IgD-negative memory B cell (primary cell): ENCODE measurements around the gene ARL6IP1. TPM values are rescaled to one million over a fixed set of nuclear protein-coding genes. Genes with fewer than 3 reads are reported as not detected.
"Not testable (repeated sequence)": the region's sequence is repeated elsewhere in the genome, so short reads cannot be mapped to it uniquely, and the experiment has no call there.

Experiments
- H3K27ac Mint-ChIP-seq, 3 donors: one replicate each; pipeline ENCODE4 v1.8.0; 2020 to 2022; ENCODE audit warnings: mild to moderate bottlenecking in 3 of 3, mixed read lengths in 3 of 3, moderate library complexity in 1 of 3
- H3K27me3 Mint-ChIP-seq: one replicate; pipeline ENCODE4 v1.8.0; 2021; ENCODE audit warnings: mixed read lengths
- H3K36me3 Mint-ChIP-seq: one replicate; pipeline ENCODE4 v1.8.0; 2020; ENCODE audit warnings: mild to moderate bottlenecking, mixed read lengths
- H3K4me1 Mint-ChIP-seq, 3 donors: one replicate each; pipeline ENCODE4 v1.8.0; 2020 to 2022; ENCODE audit warnings: mixed read lengths in 3 of 3, mild to moderate bottlenecking in 1 of 3
- H3K4me3 Mint-ChIP-seq, 4 donors: one replicate each; pipeline ENCODE4 v1.8.0; 2020 to 2022; ENCODE audit warnings: mild to moderate bottlenecking in 4 of 4, mixed read lengths in 4 of 4, moderate library complexity in 3 of 4
- H3K9me3 Mint-ChIP-seq, 3 donors: one replicate each; pipeline ENCODE4 v1.8.0; 2020 to 2021; ENCODE audit warnings: mixed read lengths in 3 of 3, mild to moderate bottlenecking in 1 of 3
- polyA plus RNA-seq: library from polyadenylated mRNA; unstranded; fragments of 300-500 nt; fragmentation: Illumina TruSeq; gene quantifications from one replicate; pipeline ENCODE4 v1.2.3, GENCODE V29; 2021

Gene ARL6IP1
- polyA plus RNA-seq, 1 donor from 2014 or later = 142 TPM

DNA sequence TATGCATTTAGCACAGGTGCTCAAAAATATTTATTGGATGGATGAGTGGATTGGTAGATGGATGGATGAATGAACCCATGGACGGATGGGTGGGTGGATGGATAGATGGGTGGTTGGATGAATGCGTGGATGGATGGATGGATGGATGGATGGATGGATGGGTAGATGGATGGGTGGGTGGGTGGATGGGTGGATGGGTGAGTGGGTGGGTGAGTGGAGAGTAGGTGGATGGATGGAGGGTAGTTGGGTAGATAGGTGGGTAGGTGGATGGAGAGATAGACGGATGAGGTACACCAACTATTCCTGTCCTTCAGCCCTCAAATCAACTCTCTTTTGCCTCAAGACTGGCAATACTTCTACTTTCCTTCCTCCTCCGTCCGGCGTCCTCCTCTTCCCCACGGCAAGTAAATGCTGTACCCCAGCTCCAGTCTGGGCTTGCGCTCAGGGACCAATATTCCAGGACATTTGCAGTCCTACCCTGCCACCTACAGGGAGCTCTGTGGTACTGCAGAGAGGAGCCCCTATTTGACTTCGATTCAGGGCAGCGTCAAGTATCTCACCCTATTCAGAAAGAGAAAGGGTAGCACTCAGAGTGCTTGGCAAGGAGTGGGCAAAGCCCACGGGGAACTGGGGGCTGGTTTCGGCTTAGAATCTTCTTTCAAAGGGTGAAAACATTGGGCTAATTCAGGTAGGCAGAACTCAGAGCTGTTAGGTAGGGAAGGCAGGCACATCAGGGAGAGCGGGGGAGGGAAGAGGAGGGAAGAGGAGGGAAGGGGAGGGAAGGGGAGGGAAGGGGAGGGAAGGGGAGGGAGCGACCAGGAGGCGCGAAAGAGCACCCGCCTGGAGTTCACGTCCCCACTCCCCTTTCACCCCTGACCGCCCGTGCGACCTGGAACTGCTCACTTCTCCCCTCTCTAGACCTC lies 41.5 kb downstream of the ARL6IP1 start:
- not testable (repeated sequence) for H3K9me3 Mint-ChIP-seq, H3K36me3 Mint-ChIP-seq, H3K27me3 Mint-ChIP-seq, H3K4me1 Mint-ChIP-seq, H3K4me3 Mint-ChIP-seq
- H3K27ac Mint-ChIP-seq = peak overlapping the region in 1 of 3 donors; percentile 57

DNA sequence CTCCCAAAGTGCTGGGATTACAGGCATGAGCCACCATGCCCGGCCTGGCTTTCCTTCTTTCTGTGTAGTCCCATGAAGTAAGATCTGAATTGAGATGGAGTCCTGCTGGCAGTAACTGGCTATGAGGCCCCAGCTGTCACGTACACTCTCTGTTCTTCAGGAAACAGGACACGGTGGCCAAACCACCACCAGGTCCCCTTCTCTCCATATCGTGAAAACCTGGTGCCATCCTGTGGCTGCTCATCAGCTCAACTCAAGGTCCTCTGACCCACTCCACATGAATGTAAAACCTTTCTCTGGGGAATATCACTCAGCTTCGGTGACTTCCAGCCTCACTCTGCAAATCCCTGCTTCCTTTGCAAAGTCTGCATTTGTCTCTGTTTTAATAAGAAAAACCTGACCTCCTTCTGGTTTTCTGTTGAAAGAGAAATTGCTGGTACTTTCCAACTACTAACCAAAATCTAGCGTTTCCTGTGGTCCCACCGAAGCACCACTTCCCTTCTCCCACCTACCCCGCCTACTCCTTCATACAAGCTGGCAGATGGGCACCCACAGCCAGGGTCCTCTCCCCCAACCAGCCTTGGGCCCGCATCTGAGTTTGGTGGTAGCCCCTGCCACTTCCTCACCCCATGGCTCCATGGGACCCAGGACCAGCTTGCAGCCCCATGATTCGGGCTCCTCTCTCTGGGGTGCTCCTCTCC lies 43.2 kb downstream of the ARL6IP1 start:
- H3K9me3 Mint-ChIP-seq, H3K27me3 Mint-ChIP-seq, H3K4me1 Mint-ChIP-seq, H3K4me3 Mint-ChIP-seq, H3K27ac Mint-ChIP-seq, H3K36me3 Mint-ChIP-seq: not testable (repeated sequence)

GRCh38 chr16:18756639-18757038 lies 44.7 kb downstream of the ARL6IP1 start:
- H3K27ac Mint-ChIP-seq, H3K36me3 Mint-ChIP-seq, H3K4me3 Mint-ChIP-seq, H3K4me1 Mint-ChIP-seq, H3K9me3 Mint-ChIP-seq, H3K27me3 Mint-ChIP-seq: not testable (repeated sequence)

- not testable (repeated sequence) for H3K27me3 Mint-ChIP-seq, H3K27ac Mint-ChIP-seq, H3K9me3 Mint-ChIP-seq, H3K36me3 Mint-ChIP-seq, H3K4me1 Mint-ChIP-seq, H3K4me3 Mint-ChIP-seq
Observed at GRCh38 chr16:18742870-18743269, 58.5 kb downstream of the ARL6IP1 start.

Other genes with a start within 250 kb of the ARL6IP1 start
- gene NOMO2, start 239.5 kb downstream of the ARL6IP1 start, polyA plus RNA-seq = 62.8 TPM
- 3,520 TPM for gene RPS15A, start 11.2 kb downstream of the ARL6IP1 start, polyA plus RNA-seq
- 17.2 TPM for gene SMG1, start 124.9 kb upstream of the ARL6IP1 start, polyA plus RNA-seq
- gene TMC7, start 182.4 kb upstream of the ARL6IP1 start, polyA plus RNA-seq = not detected